ENCODE measurements around the gene SLC6A4. TPM values are rescaled to one million over a fixed set of nuclear protein-coding genes. Genes with fewer than 3 reads are reported as not detected.

SLC6A4 gene
- total RNA-seq, result 2.6 TPM in 2 replicates

DNA sequence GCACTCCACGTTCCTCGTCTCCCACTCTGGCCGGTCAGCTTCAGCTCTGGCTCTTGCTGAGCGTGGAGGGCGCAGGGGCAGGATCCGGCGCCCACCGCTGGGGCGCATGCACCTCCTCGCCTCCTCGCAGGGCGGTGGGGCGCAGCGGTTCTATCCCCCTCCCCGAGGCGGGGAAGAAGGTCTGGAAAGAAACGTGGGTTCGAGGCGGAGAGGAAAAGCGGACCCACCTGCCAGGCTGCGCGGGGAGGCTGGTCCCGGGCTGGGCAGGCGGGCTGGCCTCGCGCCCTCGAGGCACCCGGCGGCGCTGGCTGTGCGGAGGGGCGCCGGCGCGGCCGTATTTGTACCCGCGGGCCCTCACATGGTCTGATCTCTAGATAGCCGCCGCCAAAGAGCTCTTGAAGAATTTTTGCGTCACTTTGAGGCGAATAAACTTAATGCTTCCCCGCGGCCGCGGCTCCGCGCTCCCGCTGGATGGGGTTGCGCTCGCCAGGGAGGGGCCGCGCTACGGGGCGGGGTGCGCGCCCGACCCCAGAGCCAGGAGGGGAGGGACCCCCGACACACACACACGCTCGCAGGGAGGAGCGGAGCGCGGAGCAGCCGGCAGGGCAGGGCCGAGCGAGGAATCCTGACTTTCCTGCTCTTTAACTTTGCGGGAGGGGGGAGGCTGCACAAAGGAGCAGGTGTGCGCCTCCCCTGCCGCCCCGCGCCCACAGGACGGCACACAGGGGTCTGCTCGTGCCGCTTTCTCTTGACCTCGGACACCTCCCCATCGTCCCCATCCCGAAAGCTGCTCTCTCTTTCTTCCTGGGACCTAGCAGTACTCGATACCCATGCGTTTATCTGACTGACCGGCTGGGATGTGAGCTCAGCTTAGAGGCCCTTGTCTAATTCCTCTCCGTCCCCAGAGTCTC lies at the start of gene SLC6A4:
SLC6A4 (minus strand) TSS at position 312 of the 911 bp plus-strand sequence. CDS start 13,739 bp downstream, outside the sequence.
- peak; percentile 20 for DNase-seq

DNA sequence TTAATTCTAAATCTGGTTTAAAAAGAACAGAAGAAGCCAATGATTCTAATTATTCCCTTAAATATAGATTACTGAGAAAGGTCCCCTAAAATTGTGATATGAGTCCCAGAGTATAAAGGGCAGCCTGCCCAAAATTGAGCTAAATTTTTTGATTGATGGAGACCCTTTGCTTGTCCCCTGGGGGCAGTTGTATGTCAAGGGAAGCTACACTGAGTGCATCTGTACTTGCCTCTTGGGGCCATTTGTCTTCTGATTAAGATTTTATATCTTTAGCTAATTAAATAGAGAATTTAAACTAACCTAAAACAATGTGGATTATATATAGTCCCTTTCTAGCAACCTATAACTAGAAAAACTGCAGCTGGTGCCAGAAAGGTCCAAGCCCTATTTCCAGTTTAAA lies 43.7 kb upstream of the SLC6A4 start:
- DNase-seq, result no peak

DNA sequence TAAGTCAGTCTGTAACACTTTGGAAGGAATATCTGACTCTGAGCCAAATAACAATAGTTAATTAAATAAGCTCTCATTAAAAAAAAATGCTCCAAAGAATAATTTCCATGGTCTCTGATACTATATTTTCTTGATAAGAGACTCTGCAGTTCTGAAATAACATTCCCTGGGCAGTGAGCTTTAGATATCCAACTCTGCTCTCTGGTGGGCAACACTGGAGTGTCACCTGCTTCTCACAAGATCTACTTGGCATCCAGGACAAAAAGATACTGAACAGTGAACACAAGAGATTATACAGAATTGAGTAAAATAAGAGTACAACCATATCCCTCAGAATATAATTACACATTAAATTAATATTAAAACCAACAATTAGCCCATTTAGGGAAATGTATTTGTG lies 42.5 kb upstream of the SLC6A4 start:
- DNase-seq, result peak; percentile 85

DNA sequence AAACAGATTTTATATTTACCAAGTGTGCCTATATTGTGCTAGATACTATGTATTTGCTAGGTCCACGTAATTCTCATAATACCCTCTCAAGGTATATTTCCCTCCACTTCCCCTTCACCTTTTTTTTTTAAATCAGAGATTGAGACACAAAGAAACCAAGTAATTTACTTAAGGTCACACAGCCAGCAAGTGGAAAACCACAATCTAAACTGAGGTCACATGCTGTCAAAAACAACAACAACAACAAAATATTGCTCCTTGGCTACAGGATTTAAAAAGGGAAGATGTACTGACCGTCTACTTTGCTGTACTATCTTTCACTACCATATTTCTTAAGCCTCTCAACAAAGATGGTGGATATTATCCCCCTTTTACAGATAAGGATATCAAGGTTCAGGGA lies 40.4 kb upstream of the SLC6A4 start:
- no peak for DNase-seq

- DNase-seq, result no peak
These were observed 39.4 kb upstream of the SLC6A4 start for GRCh38 chr17:30274887-30275286.

- DNase-seq, result no peak
These were observed 37.9 kb upstream of the SLC6A4 start for GRCh38 chr17:30273373-30273772.

DNA sequence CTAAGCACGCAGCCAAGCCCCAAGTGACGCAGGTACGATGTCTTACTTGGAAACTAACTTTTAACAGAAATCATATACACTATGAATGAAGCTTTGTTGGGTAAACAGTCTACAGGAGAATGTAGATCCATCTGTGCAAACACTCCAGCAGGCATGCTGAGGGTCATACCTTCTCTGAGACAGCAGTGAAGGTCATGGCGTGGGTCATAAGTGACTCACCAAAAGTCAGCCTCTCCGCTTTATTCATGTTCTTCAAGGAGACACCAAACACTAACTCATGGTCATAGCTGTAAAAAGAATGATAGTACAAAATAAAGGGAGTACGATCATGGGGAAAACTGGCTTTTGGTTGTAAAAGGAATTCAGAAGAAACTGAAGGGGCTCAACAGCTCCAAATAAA lies 35.6 kb upstream of the SLC6A4 start:
- DNase-seq, result no peak

DNA sequence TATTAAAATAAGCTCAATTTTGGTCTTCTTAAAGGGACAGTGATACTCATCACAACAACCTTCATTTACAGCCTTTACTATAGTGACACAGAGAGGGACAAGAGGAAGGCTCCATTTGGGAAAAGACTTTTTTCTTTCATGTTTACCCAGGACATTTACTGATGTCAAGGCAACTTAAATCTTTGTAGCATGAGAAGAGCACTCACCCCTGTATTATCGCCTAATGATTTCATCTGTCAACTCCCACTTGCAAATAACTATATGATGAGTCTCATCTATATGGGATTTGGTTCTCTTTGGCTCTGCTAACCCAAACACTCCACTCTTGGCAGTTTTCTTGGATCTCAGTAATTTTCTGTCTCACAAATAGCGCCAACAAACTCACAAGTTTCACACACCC lies 32.1 kb upstream of the SLC6A4 start:
- DNase-seq, result no peak

- peak; percentile 79 for DNase-seq
These were observed 28.2 kb upstream of the SLC6A4 start for GRCh38 chr17:30263552-30264333.

DNA sequence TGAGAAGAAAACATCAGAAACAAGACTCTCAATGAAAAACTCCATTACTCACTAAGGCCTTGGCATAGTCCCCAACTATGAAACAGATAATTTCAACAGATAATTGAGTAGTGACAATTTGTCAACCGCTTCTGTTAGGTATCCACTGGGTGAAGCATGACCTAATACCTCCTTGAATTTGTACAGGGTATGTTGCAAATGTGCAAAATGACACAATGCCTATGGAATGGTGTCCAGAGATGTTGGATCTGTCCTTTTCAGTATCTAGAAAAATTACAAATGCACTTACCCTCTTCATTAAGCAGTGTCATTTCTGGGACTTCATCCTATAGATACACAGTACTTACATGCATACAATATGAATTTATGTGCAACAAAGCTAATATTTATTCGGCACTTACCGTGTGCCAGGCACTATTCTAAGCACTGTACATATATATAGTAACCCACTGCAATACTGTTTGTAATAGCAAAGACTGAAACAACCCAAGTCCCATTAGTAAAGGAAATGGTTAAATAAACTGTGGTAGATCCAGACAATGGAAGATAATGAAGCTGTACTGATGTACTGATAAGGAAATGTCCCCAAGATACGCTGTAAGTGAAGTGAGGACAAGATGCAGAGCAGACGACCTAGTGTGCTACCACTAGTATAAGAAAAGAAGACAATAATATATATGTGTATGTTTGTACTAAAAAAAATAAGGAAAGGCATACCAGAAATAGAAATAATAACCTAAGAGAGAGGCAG lies 21.4 kb upstream of the SLC6A4 start:
- DNase-seq, result no peak

DNA sequence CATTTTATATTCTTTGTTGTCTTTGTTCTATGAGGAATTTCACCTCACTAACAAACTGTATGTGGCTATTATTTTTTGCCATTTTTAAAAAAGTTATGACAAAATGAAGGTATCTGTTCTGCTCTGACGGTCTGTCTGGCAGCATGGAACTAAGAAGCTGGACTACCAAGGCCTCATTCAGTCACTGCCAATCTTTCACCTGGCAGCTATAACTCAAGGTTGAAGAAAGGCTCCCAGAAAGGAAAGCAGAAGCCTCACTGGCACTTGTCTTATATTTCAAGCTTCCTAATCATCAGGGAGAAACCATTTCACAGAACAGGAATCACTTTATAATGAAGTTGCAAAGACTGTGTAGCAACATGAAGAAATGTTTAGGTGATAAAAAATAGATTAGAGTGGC lies 18.7 kb upstream of the SLC6A4 start:
- no peak for DNase-seq

GRCh38 chr17:30253312-30253711 lies 17.8 kb upstream of the SLC6A4 start:
- no peak for DNase-seq

DNA sequence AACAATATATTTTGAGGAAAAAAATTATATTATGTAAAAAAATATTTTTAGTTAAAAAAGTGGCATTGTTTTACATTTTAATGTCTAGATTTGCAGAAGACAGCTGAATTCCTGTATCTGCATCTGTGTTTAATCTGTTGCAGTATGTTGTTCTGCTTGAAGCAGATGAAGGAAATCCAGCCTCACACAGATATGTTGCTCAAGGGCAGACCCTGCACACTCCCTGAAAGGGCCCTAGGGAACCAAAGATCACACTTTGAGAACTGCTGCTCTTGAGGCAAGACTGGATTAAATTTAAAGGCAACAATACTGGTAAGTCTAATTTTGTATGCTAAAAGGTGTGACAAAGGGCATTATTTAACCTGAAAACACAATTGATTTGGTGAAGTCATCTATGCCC lies 16.4 kb upstream of the SLC6A4 start:
- no peak for DNase-seq

- no peak for DNase-seq
These were observed 14.0 kb upstream of the SLC6A4 start for GRCh38 chr17:30249460-30249859.

DNA sequence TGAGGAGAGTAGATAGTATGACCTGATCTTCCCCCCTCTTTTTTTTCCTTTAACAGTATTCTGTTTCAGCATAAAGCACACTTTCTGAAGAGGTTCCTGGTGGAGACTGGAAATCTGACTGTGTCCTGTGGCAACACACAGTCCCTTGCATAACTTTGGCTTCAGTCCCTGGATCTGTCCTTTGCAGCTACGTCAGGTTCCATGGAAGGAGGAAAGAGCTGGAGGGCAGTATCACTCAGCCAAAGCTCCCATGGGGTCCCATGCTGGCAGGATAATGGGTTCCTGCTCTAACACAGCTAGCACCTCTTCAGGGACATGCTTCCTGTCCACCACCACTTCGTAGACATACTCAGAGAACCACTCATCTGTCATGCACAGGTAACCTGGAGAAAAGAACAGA lies 13.3 kb upstream of the SLC6A4 start:
- no peak for DNase-seq

DNA sequence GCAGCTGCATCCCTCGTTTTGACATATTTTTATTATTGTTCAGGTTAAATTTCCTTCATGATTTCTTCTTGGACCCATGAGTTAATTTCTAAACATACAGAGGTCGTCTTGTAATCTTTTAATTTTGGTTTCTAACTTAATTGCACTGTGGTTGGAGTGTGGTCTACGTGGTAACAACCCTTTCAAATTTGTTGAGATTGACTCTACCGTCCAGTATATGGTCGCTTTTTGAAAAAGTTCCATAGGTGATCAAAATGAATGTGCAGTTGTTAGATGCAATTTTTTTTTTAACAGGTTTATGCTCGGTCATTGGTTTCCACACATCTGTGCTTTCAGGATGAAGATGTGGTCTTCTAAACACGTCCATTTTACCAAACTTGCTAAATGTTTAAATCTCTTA lies 11.0 kb upstream of the SLC6A4 start:
- DNase-seq, result no peak

- no peak for DNase-seq
These were observed 9.4 kb upstream of the SLC6A4 start for GRCh38 chr17:30244853-30245385.

GRCh38 chr17:30243568-30243967 lies 8.1 kb upstream of the SLC6A4 start:
- no peak for DNase-seq

DNA sequence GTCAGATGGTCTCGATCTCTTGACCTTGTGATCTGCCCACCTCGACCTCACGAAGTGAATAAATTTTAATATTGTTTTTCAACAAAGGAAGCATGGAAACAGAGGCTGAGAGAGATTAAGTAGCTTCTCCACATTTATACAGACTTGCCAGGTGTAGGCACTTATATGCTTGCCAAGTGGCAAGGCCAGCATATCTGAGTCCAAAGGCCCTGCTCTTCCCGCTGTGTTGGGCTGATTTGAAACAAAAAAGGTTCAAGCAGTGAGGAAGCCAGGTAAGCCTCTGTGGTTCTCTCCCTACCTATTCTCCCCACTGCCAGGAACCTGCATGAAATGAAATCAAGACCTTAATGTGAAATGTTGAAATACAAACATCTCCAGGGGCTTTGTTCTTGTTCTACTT lies 7.5 kb upstream of the SLC6A4 start:
- DNase-seq, result no peak

GRCh38 chr17:30241051-30241450 lies 5.6 kb upstream of the SLC6A4 start:
- DNase-seq, result no peak

GRCh38 chr17:30240177-30240576 lies 4.7 kb upstream of the SLC6A4 start:
- DNase-seq, result no peak

GRCh38 chr17:30239089-30239462 lies 3.6 kb upstream of the SLC6A4 start:
- no peak for DNase-seq
